Naive thymus-derived CD4-positive, alpha-beta T cell (primary cell): ENCODE data around the gene KHK. TPM values are rescaled to one million over a fixed set of nuclear protein-coding genes. Genes with fewer than 3 reads are reported as not detected.
A peak's percentile ranks its signal among the peaks of the same experiment; 100 is the strongest.

Experiments
- ATAC-seq: fragments of 150-1000 bp; cut with Tn5 transposase; 2 replicates; pipeline ENCODE4 v1.10.0; 2021; ENCODE audit warnings: mild to moderate bottlenecking, moderate library complexity
- CTCF ChIA-PET: fragments of 350-600 bp; sonication (Branson Sonifier 250); formaldehyde crosslinking; loops from one replicate; lab custom pipeline; 2021; ENCODE audit warnings: antibody characterized with exemption; lab: Charles Lee
- POLR2A ChIA-PET: fragments of 350-600 bp; sonication (Branson Sonifier 250); formaldehyde crosslinking; loops from one replicate; lab custom pipeline; 2021; ENCODE audit warnings: antibody characterized with exemption, inconsistent platforms; lab: Charles Lee
- DNase-seq, 9 donors: peaks; one replicate each; pipeline versions ENCODE4 v3.0.0 to v3.0.0-alpha.2; 2020 to 2022; ENCODE audit warnings: mixed read lengths in 1 of 9
- H3K27ac ChIP-seq: one replicate; pipeline ENCODE4 v1.7.0; 2013; ENCODE audit warnings: mild to moderate bottlenecking, low read depth, low read length, moderate library complexity
- H3K27me3 ChIP-seq, 2 donors: one replicate each; pipeline ENCODE4 v1.7.0; 2013; ENCODE audit warnings: low read length in 2 of 2, mild to moderate bottlenecking in 2 of 2, moderate library complexity in 2 of 2; ENCODE audit not compliant: control insufficient read depth in 2 of 2, insufficient read depth in 2 of 2
- H3K36me3 ChIP-seq, 3 experiments: 1 replicate in 2 of 3; 2 replicates in 1 of 3; pipeline ENCODE4 v1.7.0; 2013; ENCODE audit warnings: low read length in 3 of 3, mild to moderate bottlenecking in 3 of 3, moderate library complexity in 1 of 3; ENCODE audit not compliant: insufficient read depth in 3 of 3, control insufficient read depth in 2 of 3
- H3K4me1 ChIP-seq, 2 donors: one replicate each; pipeline ENCODE4 v1.7.0; 2013; ENCODE audit warnings: low read length in 2 of 2, mild to moderate bottlenecking in 2 of 2, moderate library complexity in 1 of 2; ENCODE audit not compliant: control insufficient read depth in 2 of 2, insufficient read depth in 2 of 2
- H3K4me3 ChIP-seq: 2 replicates; pipeline ENCODE4 v1.7.0; 2013; ENCODE audit warnings: mild to moderate bottlenecking, low read length
- H3K9me3 ChIP-seq, 3 experiments: 1 replicate in 2 of 3; 2 replicates in 1 of 3; pipeline ENCODE4 v1.7.0; 2013; ENCODE audit warnings: low read length in 3 of 3; ENCODE audit not compliant: control insufficient read depth in 2 of 3
- H3K27ac Mint-ChIP-seq, 9 donors: one replicate each; pipeline ENCODE4 v1.8.0; 2020 to 2022; ENCODE audit warnings: mixed read lengths in 9 of 9, mild to moderate bottlenecking in 8 of 9, moderate library complexity in 5 of 9, inconsistent platforms in 2 of 9
- H3K27me3 Mint-ChIP-seq, 5 donors: one replicate each; pipeline ENCODE4 v1.8.0; 2021 to 2022; ENCODE audit warnings: mixed read lengths in 5 of 5, mild to moderate bottlenecking in 1 of 5
- H3K36me3 Mint-ChIP-seq, 5 donors: one replicate each; pipeline ENCODE4 v1.8.0; 2020 to 2022; ENCODE audit warnings: mixed read lengths in 5 of 5, mild to moderate bottlenecking in 3 of 5, inconsistent platforms in 1 of 5
- H3K4me1 Mint-ChIP-seq, 7 donors: one replicate each; pipeline ENCODE4 v1.8.0; 2020 to 2022; ENCODE audit warnings: mixed read lengths in 7 of 7, mild to moderate bottlenecking in 3 of 7, inconsistent platforms in 1 of 7
- H3K4me3 Mint-ChIP-seq, 10 donors: one replicate each; pipeline ENCODE4 v1.8.0; 2020 to 2022; ENCODE audit warnings: mild to moderate bottlenecking in 10 of 10, mixed read lengths in 10 of 10, moderate library complexity in 6 of 10, inconsistent platforms in 2 of 10
- H3K9me3 Mint-ChIP-seq, 11 donors: one replicate each; pipeline ENCODE4 v1.8.0; 2020 to 2022; ENCODE audit warnings: mixed read lengths in 11 of 11, mild to moderate bottlenecking in 4 of 11, inconsistent platforms in 1 of 11, moderate library complexity in 1 of 11
- intact Hi-C, 2 donors: fragments of 100-400 bp; cut with micrococcal nuclease; formaldehyde crosslinking; loops; one replicate each; pipeline ENCODE4 v1.15.1; 2023
- polyA plus RNA-seq, 2 donors: library from polyadenylated mRNA; unstranded; fragments of 300-500 nt; fragmentation: Illumina TruSeq; gene quantifications; one replicate each; pipeline ENCODE4 v1.2.3, GENCODE V29; 2021
- total RNA-seq, 6 experiments: library from RNA in 5 of 6; stranded (reverse) in 5 of 6; gene quantifications; 1 replicate in 5 of 6; 2 replicates in 1 of 6; pipeline ENCODE4 v1.2.3 and lab custom pipeline; 2021 to 2026

KHK gene
- total and polyA plus RNA-seq, 7 experiments from 2014 or later = 5.8 to 13.8 (median 7.6) TPM

GRCh38 chr2:27040282-27040681, 46.3 kb upstream of the KHK start:
- Mint-ChIP-seq H3K27me3 (no peaks in the 10 kb centered on the region), H3K36me3 (peaks cover 5 to 40% (median 9%) of the 10 kb centered on the region in 5 donors), H3K4me3 (no peak overlapping the region), H3K4me1 (peaks cover 0 to 9% (median 0%) of the 10 kb centered on the region in 7 donors), H3K9me3 (no peaks in the 10 kb centered on the region), H3K27ac (no peak overlapping the region)
- intact Hi-C loops = no loop called here
- POLR2A ChIA-PET = interaction anchor here (0.9 kb wide), 1 partner anchor 31 kb away, joined by 3 read pairs; the partner anchor contains the start of gene OST4
- Histone ChIP-seq H3K4me3 (no peak overlapping the region), H3K27ac (no peak overlapping the region), H3K4me1 (no peaks in the 10 kb centered on the region), H3K36me3 (peaks cover 10 to 64% (median 23%) of the 10 kb centered on the region in 3 experiments), H3K27me3 (no peaks in the 10 kb centered on the region), H3K9me3 (no peaks in the 10 kb centered on the region)
- CTCF ChIA-PET = no interaction called here
- no peak for ATAC-seq
- DNase-seq = no peak

GRCh38 chr2:27041752-27042151, 44.8 kb upstream of the KHK start:
- Mint-ChIP-seq H3K4me3 (no peak overlapping the region), H3K27ac (peak overlapping the region in 6 of 9 donors; percentile 26 to 83 (median 34)), H3K9me3 (no peaks in the 10 kb centered on the region), H3K36me3 (peaks cover 5 to 29% (median 9%) of the 10 kb centered on the region in 5 donors), H3K27me3 (no peaks in the 10 kb centered on the region), H3K4me1 (peaks cover 0 to 9% (median 0%) of the 10 kb centered on the region in 7 donors)
- ATAC-seq = no peak
- Histone ChIP-seq H3K4me1 (no peaks in the 10 kb centered on the region), H3K36me3 (peaks cover 7 to 51% (median 21%) of the 10 kb centered on the region in 3 experiments), H3K4me3 (no peak overlapping the region), H3K27ac (no peak overlapping the region), H3K9me3 (no peaks in the 10 kb centered on the region), H3K27me3 (no peaks in the 10 kb centered on the region)
- no peak for DNase-seq
- POLR2A ChIA-PET = no interaction called here
- intact Hi-C loops = no loop called here
- CTCF ChIA-PET = no interaction called here

GRCh38 chr2:27042159-27042661, 44.4 kb upstream of the KHK start:
- Histone ChIP-seq H3K36me3 (peaks cover 3 to 46% (median 16%) of the 10 kb centered on the region in 3 experiments), H3K4me3 (no peak overlapping the region), H3K4me1 (no peaks in the 10 kb centered on the region), H3K27me3 (no peaks in the 10 kb centered on the region), H3K27ac (no peak overlapping the region), H3K9me3 (no peaks in the 10 kb centered on the region)
- no peaks in the 10 kb centered on the region for H3K27me3 Mint-ChIP-seq
- peaks cover 0 to 9% (median 0%) of the 10 kb centered on the region in 7 donors for H3K4me1 Mint-ChIP-seq
- peaks cover 5 to 25% (median 9%) of the 10 kb centered on the region in 5 donors for H3K36me3 Mint-ChIP-seq
- DNase-seq (no peak), ATAC-seq (peak; percentile 46)
- ChIA-PET CTCF (no interaction called here), POLR2A (no interaction called here)
- H3K27ac Mint-ChIP-seq = peak overlapping the region in 3 of 9 donors; percentile 26 to 83 (median 40)
- intact Hi-C loops = no loop called here
- H3K9me3 Mint-ChIP-seq = no peaks in the 10 kb centered on the region
- no peak overlapping the region for H3K4me3 Mint-ChIP-seq

- Histone ChIP-seq H3K9me3 (no peaks in the 10 kb centered on the region), H3K27me3 (no peaks in the 10 kb centered on the region), H3K4me1 (no peaks in the 10 kb centered on the region), H3K27ac (no peak overlapping the region), H3K4me3 (no peak overlapping the region), H3K36me3 (peaks cover 0 to 37% (median 13%) of the 10 kb centered on the region in 3 experiments)
- H3K27me3 Mint-ChIP-seq = no peaks in the 10 kb centered on the region
- peak overlapping the region in 1 of 9 donors; percentile 40 for H3K27ac Mint-ChIP-seq
- peaks cover 5 to 20% (median 9%) of the 10 kb centered on the region in 5 donors for H3K36me3 Mint-ChIP-seq
- POLR2A ChIA-PET = interaction anchor here (0.6 kb wide), 2 partner anchors 8 to 1819 kb away, joined by 3 read pairs; partner anchors contain the start of gene AGBL5
- DNase-seq (no peak), ATAC-seq (no peak)
- CTCF ChIA-PET = interaction anchor here (0.8 kb wide), 1 partner anchor 12 kb away, joined by 3 read pairs; no protein-coding TSS in a partner anchor
- no peak overlapping the region for H3K4me3 Mint-ChIP-seq
- H3K9me3 Mint-ChIP-seq = no peaks in the 10 kb centered on the region
- H3K4me1 Mint-ChIP-seq = peaks cover 0 to 11% (median 0%) of the 10 kb centered on the region in 7 donors
- intact Hi-C loops = no loop called here
Measured at GRCh38 chr2:27042985-27043634, 43.5 kb upstream of the KHK start.

GRCh38 chr2:27049422-27050280, 36.9 kb upstream of the KHK start:
- no peaks in the 10 kb centered on the region for H3K9me3 ChIP-seq
- H3K9me3 Mint-ChIP-seq = peaks cover 0 to 15% (median 0%) of the 10 kb centered on the region in 11 donors
- H3K36me3 ChIP-seq = peaks cover 0 to 5% (median 0%) of the 10 kb centered on the region in 3 experiments
- ChIA-PET POLR2A (interaction anchor here (0.8 to 10.4 kb wide), 15 partner anchors 10 to 662 kb away, joined by 3 to 216 read pairs (median 5); partner anchors contain the start of genes ATRAID, KHK, MPV17 and OST4), CTCF (interaction anchor here (1.0 to 1.6 kb wide), 5 partner anchors 9 to 273 kb away, joined by 3 to 4 read pairs (median 3); no protein-coding TSS in a partner anchor)
- H3K4me1 Mint-ChIP-seq = peaks cover 6 to 34% (median 19%) of the 10 kb centered on the region in 7 donors
- intact Hi-C loops = loop anchor here (1.0 to 5.0 kb wide), 13 partner anchors 17 to 1343 kb away; partner anchors contain the start of genes ATRAID (in 2 of the 2), SLC5A6 (in 2 of the 2), TMEM214 (in 2 of the 2) and ABHD1 (in 1 of the 2)
- H3K36me3 Mint-ChIP-seq = peaks cover 0 to 14% (median 2%) of the 10 kb centered on the region in 5 donors
- peaks cover 0 to 8% (median 4%) of the 10 kb centered on the region in 5 donors for H3K27me3 Mint-ChIP-seq
- peaks cover 8 to 15% of the 10 kb centered on the region in 2 donors for H3K4me1 ChIP-seq
- ATAC-seq (peak; percentile 19), DNase-seq (peak in 8 of 9 donors; percentile 37 to 81 (median 44))
- H3K27me3 ChIP-seq = no peaks in the 10 kb centered on the region
- H3K4me3 ChIP-seq = peak overlapping the region; percentile 99
- peak overlapping the region; percentile 84 for H3K27ac ChIP-seq
- H3K4me3 Mint-ChIP-seq = peak overlapping the region; percentile 86 to 100 (median 99)
- H3K27ac Mint-ChIP-seq = peak overlapping the region; percentile 96 to 100 (median 100)
